H1 (cell line): ENCODE measurements around the gene CXCL17.
A peak's percentile ranks its signal among the peaks of the same experiment; 100 is the strongest.

Source experiments
- CEBPB ChIP-seq: IDR thresholded peaks from 2 replicates; pipeline ENCODE4 v1.6.1; 2012; ENCODE audit warnings: low read depth, low read length
- CTCF ChIP-seq, 3 experiments: IDR thresholded peaks; 1 replicate in 2 of 3; 2 replicates in 1 of 3; pipeline versions ENCODE4 v1.5.1 to v1.6.1; 2011; ENCODE audit warnings: low read length in 3 of 3, mild to moderate bottlenecking in 3 of 3, inconsistent platforms in 2 of 3, low read depth in 1 of 3, moderate library complexity in 1 of 3; ENCODE audit not compliant: insufficient read depth in 1 of 3; ENCODE audit errors: control extremely low read depth in 1 of 3
- EZH2 ChIP-seq: fragments of 200-600 bp; sonication (generic); IDR thresholded peaks from 2 replicates; pipeline ENCODE4 v1.7.1; 2012; ENCODE audit warnings: low read depth, mild to moderate bottlenecking, moderate library complexity, low read length, inconsistent platforms; ENCODE audit not compliant: severe bottlenecking
- FOSL1 ChIP-seq: IDR thresholded peaks from 2 replicates; pipeline ENCODE4 v1.6.1; 2011; ENCODE audit warnings: mild to moderate bottlenecking, low read depth, low read length, moderate library complexity; ENCODE audit not compliant: insufficient read depth
- GTF2F1 ChIP-seq: IDR thresholded peaks from 2 replicates; pipeline ENCODE4 v1.6.1; 2012; ENCODE audit warnings: low read depth, low read length, improper control_type of control experiment, borderline replicate concordance
- POLR2A ChIP-seq, 2 experiments: IDR thresholded peaks; 1 replicate in 1 of 2; 2 replicates in 1 of 2; pipeline ENCODE4 v1.6.1; 2011; ENCODE audit warnings: low read depth in 2 of 2, low read length in 2 of 2, mild to moderate bottlenecking in 2 of 2; ENCODE audit errors: control extremely low read depth in 1 of 2
- RAD21 ChIP-seq, 2 experiments: IDR thresholded peaks in 1 of 2; conservative IDR thresholded peaks in 1 of 2; 2 replicates each; pipeline ENCODE4 v1.6.1; 2011; ENCODE audit warnings: low read depth in 2 of 2, low read length in 2 of 2, improper control_type of control experiment in 1 of 2, inconsistent platforms in 1 of 2, mild to moderate bottlenecking in 1 of 2, moderate library complexity in 1 of 2
- RXRA ChIP-seq: IDR thresholded peaks from 2 replicates; pipeline ENCODE4 v1.6.1; 2011; ENCODE audit warnings: low read depth, mild to moderate bottlenecking, low read length, moderate library complexity; ENCODE audit not compliant: insufficient read depth
- USF2 ChIP-seq: IDR thresholded peaks from 2 replicates; pipeline ENCODE4 v1.6.1; 2011; ENCODE audit warnings: low read length, improper control_type of control experiment

DNA sequence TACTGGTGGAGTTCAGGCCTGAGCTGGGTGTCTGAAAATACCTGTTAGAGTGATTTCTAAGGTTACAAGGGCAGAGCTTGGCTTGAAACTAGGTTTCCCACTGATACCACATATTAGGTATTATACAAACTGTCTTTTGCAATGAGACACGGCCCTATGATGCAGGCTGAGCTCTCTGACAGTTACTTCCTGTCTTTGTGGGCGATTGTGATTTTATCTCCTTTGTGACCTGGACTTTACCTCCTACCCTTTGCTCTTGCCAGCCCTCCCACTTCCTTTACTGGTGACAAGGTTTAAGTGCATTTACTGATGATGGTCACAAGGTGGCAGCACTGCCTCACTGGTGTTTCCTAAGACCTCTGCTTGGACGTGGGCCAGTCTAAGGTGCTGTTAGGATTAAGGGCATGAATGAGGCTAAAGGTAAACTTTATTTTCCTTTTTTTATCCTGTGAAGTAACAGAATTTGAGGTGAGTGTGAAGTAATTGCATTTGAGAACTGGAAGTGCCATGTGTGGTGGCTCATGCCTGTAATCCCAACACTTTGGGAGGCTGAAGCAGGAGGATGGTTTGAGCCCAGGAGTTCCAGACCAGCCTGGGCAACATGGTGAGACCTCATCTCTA, 7.7 kb upstream of the CXCL17 start:
- TF ChIP-seq RAD21 (IDR thresholded peaks at IDR 0.05 in 1 of 2, conservative IDR thresholded peaks at IDR 0.05 in 1 of 2; ENCODE audit: low read depth in 2 of 2, low read length in 2 of 2) = peak; percentile 98 to 100
- TF ChIP-seq EZH2 = no peak
- no peak for TF ChIP-seq GTF2F1
- TF ChIP-seq USF2 = no peak
- no peak; the same call in 1 of the 2 replicates for TF ChIP-seq CEBPB
- TF ChIP-seq CTCF (IDR thresholded peaks at IDR 0.05; ENCODE audit: control extremely low read depth in 1 of 3, insufficient read depth in 1 of 3, low read depth in 1 of 3, low read length in 3 of 3) = peak; percentile 71 to 95 (median 94)
- TF ChIP-seq FOSL1 = no peak
- no peak for TF ChIP-seq RXRA
- TF ChIP-seq POLR2A (IDR thresholded peaks at IDR 0.05; ENCODE audit: control extremely low read depth in 1 of 2, low read depth in 2 of 2, low read length in 2 of 2) = no peak
